H9 (cell line): Measurements from ENCODE around the gene LRTM2. TPM values are rescaled to one million over a fixed set of nuclear protein-coding genes. Genes with fewer than 3 reads are reported as not detected.

Source experiments
- DNase-seq: peaks from one replicate; pipeline ENCODE4 v3.0.0-alpha.2; 2017
- H2AFZ ChIP-seq: one replicate; pipeline ENCODE4 v1.6.1; 2013; ENCODE audit warnings: mild to moderate bottlenecking, low read length, control low read depth, moderate library complexity
- H2AK5ac ChIP-seq: 2 replicates; pipeline ENCODE4 v1.6.1; 2013; ENCODE audit warnings: low read length, control low read depth, mixed read lengths; ENCODE audit not compliant: insufficient read length
- H2BK120ac ChIP-seq: one replicate; pipeline ENCODE4 v1.6.1; 2013; ENCODE audit warnings: low read depth, mild to moderate bottlenecking, low read length, control low read depth, inconsistent platforms; ENCODE audit not compliant: poor library complexity, severe bottlenecking
- H2BK12ac ChIP-seq: 2 replicates; pipeline ENCODE4 v1.6.1; 2013; ENCODE audit warnings: low read length, control low read depth, mixed read lengths, low read depth; ENCODE audit not compliant: insufficient read length
- H2BK15ac ChIP-seq: 2 replicates; pipeline ENCODE4 v1.6.1; 2013; ENCODE audit warnings: low read depth, low read length, control low read depth
- H2BK20ac ChIP-seq: one replicate; pipeline ENCODE4 v1.6.1; 2013; ENCODE audit warnings: low read depth, mild to moderate bottlenecking, low read length, control low read depth, inconsistent platforms; ENCODE audit not compliant: poor library complexity, severe bottlenecking
- H2BK5ac ChIP-seq: 2 replicates; pipeline ENCODE4 v1.6.1; 2013; ENCODE audit warnings: low read length, control low read depth, mixed read lengths; ENCODE audit not compliant: insufficient read length
- H3K14ac ChIP-seq: 2 replicates; pipeline ENCODE4 v1.6.1; 2013; ENCODE audit warnings: low read length, control low read depth; ENCODE audit not compliant: insufficient read depth
- H3K18ac ChIP-seq: 2 replicates; pipeline ENCODE4 v1.6.1; 2013; ENCODE audit warnings: low read depth, mild to moderate bottlenecking, mixed read lengths, low read length, control low read depth; ENCODE audit not compliant: insufficient read length
- H3K23ac ChIP-seq: 2 replicates; pipeline ENCODE4 v1.6.1; 2013; ENCODE audit warnings: low read length, control low read depth, mixed read lengths, low read depth; ENCODE audit not compliant: insufficient read length
- H3K23me2 ChIP-seq: 2 replicates; pipeline ENCODE4 v1.6.1; 2013; ENCODE audit warnings: low read depth, mild to moderate bottlenecking, mixed read lengths, low read length, control low read depth; ENCODE audit not compliant: insufficient read length, poor library complexity, severe bottlenecking
- H3K27ac ChIP-seq: 2 replicates; pipeline ENCODE4 v1.5.1; 2013; ENCODE audit warnings: low read length, control low read depth, mixed read lengths, low read depth; ENCODE audit not compliant: insufficient read length
- H3K27me3 ChIP-seq: 2 replicates; pipeline ENCODE4 v1.6.1; 2013; ENCODE audit warnings: low read length, control low read depth, inconsistent platforms; ENCODE audit not compliant: insufficient read depth
- H3K4ac ChIP-seq: 2 replicates; pipeline ENCODE4 v1.6.1; 2013; ENCODE audit warnings: low read depth, mild to moderate bottlenecking, control low read depth, inconsistent platforms, low read length, moderate library complexity
- H3K4me1 ChIP-seq: 2 replicates; pipeline ENCODE4 v1.6.1; 2013; ENCODE audit warnings: low read length, control low read depth, inconsistent platforms; ENCODE audit not compliant: insufficient read depth
- H3K4me2 ChIP-seq: 2 replicates; pipeline ENCODE4 v1.6.1; 2013; ENCODE audit warnings: low read length, control low read depth, mixed read lengths; ENCODE audit not compliant: insufficient read length, insufficient read depth
- H3K56ac ChIP-seq: 2 replicates; pipeline ENCODE4 v1.6.1; 2013; ENCODE audit warnings: low read depth, mild to moderate bottlenecking, mixed read lengths, low read length, control low read depth; ENCODE audit not compliant: insufficient read length
- H3K79me1 ChIP-seq: 2 replicates; pipeline ENCODE4 v1.6.1; 2013; ENCODE audit warnings: low read depth, mild to moderate bottlenecking, moderate library complexity, low read length, control low read depth, inconsistent platforms; ENCODE audit not compliant: insufficient read depth, poor library complexity, severe bottlenecking
- H3K79me2 ChIP-seq: 2 replicates; pipeline ENCODE4 v1.6.1; 2013; ENCODE audit warnings: low read length, control low read depth, inconsistent platforms; ENCODE audit not compliant: insufficient read depth
- H3K9ac ChIP-seq: 2 replicates; pipeline ENCODE4 v1.6.1; 2013; ENCODE audit warnings: low read length, control low read depth, mixed read lengths; ENCODE audit not compliant: insufficient read length; ENCODE audit errors: extremely low read depth
- H3K9me3 ChIP-seq: one replicate; pipeline ENCODE4 v1.6.1; 2013; ENCODE audit warnings: low read depth, low read length, inconsistent platforms; ENCODE audit not compliant: control insufficient read depth
- H3T11ph ChIP-seq: one replicate; pipeline ENCODE4 v1.6.1; 2013; ENCODE audit warnings: mild to moderate bottlenecking, low read length, control low read depth, inconsistent platforms
- H4K20me1 ChIP-seq: one replicate; pipeline ENCODE4 v1.6.1; 2013; ENCODE audit not compliant: control insufficient read depth, insufficient read length, insufficient read depth
- H4K5ac ChIP-seq: 2 replicates; pipeline ENCODE4 v1.6.1; 2013; ENCODE audit warnings: low read depth, mild to moderate bottlenecking, mixed read lengths, low read length, control low read depth; ENCODE audit not compliant: insufficient read length
- H4K8ac ChIP-seq: replicated peaks from 2 replicates; pipeline ENCODE4 v1.6.1; 2013; ENCODE audit warnings: low read length, control low read depth, mixed read lengths, low read depth; ENCODE audit not compliant: insufficient read length
- H4K91ac ChIP-seq: 2 replicates; pipeline ENCODE4 v1.6.1; 2013; ENCODE audit warnings: low read depth, mild to moderate bottlenecking, moderate library complexity, mixed read lengths, low read length, control low read depth; ENCODE audit not compliant: insufficient read length
- H3K27ac Mint-ChIP-seq, 3 experiments: 2 replicates in 2 of 3; 3 replicates in 1 of 3; pipeline ENCODE4 v1.8.0; 2020 to 2021; ENCODE audit warnings: mixed read lengths in 3 of 3, mild to moderate bottlenecking in 1 of 3, moderate library complexity in 1 of 3
- H3K27me3 Mint-ChIP-seq: 2 replicates; pipeline ENCODE4 v1.8.0; 2021; ENCODE audit warnings: low read depth, mild to moderate bottlenecking, moderate library complexity, mixed read lengths
- H3K36me3 Mint-ChIP-seq, 3 experiments: 2 replicates in 2 of 3; 3 replicates in 1 of 3; pipeline ENCODE4 v1.8.0; 2020 to 2021; ENCODE audit warnings: low read depth in 3 of 3, mixed read lengths in 3 of 3; ENCODE audit not compliant: insufficient read depth in 1 of 3
- H3K4me1 Mint-ChIP-seq, 2 experiments: 2 replicates each; pipeline ENCODE4 v1.8.0; 2020; ENCODE audit warnings: mixed read lengths in 2 of 2
- H3K4me3 Mint-ChIP-seq, 2 experiments: 2 replicates in 1 of 2; 3 replicates in 1 of 2; pipeline ENCODE4 v1.8.0; 2020 to 2021; ENCODE audit warnings: mild to moderate bottlenecking in 2 of 2, mixed read lengths in 2 of 2, moderate library complexity in 1 of 2
- H3K9me3 Mint-ChIP-seq, 2 experiments: 2 replicates in 1 of 2; 3 replicates in 1 of 2; pipeline ENCODE4 v1.8.0; 2020; ENCODE audit warnings: mild to moderate bottlenecking in 2 of 2, mixed read lengths in 2 of 2, moderate library complexity in 1 of 2
- WGBS: extraction: QIAGEN DNeasy Blood & Tissue Kit; methylation state at CpG from one replicate; pipeline ENCODE4 v1.1.7; 2013; ENCODE audit warnings: missing lambda C conversion rate, low lambda C conversion rate, mixed read lengths; ENCODE audit not compliant: insufficient read length; ENCODE audit errors: extremely low coverage; 5-methylcytosine and 5-hydroxymethylcytosine counted together
- total RNA-seq: library from RNA; stranded (reverse); gene quantifications from 2 replicates; pipeline ENCODE4 v1.2.1, GENCODE V29; 2021
- TF ChIP-seq, protein P1 (sequence below): fragments of 200-600 bp; sonication (generic); conservative IDR thresholded peaks from 3 replicates; pipeline ENCODE4 v1.8.0; 2021; ENCODE audit warnings: antibody characterized with exemption, mild to moderate bottlenecking

Gene LRTM2
- total RNA-seq, 1 experiment from 2014 or later: not detected

DNA sequence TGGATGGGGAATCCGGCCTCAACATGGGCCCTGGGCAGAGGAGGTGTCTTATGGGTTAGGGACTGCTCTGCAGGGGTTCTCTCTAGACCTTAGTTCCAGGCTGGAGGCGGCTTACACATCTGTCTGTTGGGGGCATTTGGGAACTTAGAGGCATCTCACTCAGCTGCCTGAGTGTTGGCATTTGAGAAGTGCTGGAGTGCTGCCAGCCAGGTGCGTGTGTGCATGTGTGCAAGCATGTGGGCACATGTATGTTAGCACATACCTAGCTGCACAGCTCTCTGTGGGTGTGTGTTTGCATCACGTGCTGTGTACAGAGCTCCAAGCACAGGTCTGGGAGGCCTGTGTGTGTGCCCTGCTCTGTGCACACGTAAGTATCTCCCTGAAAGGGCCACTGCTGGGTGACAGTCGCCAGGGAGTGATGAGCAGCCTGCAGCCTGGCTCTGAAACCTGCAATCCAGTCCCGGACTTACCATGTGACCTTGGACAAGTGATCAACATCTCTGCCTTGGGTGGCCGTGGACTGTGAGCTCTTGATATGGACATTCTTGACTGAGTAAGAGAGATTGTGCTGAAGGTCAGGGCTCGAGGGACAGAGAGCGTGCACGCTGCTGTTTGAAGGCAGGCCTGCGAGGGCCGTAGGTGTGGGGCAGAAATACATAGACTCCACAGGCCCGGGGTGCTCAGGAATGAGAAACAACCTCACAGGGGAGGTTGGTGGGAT lies 5.2 kb downstream of the LRTM2 start:
- Mint-ChIP-seq H3K27me3 (peaks cover 34% of the 10 kb centered on the region), H3K4me1 (peaks cover 5 to 40% of the 10 kb centered on the region in 2 experiments)

More for the DNA sequence above, 5.2 kb downstream of the LRTM2 start:
- Histone ChIP-seq H2BK12ac (no peak overlapping the region), H3K23me2 (no peaks in the 10 kb centered on the region), H2BK5ac (no peak overlapping the region), H3K56ac (no peak overlapping the region), H4K20me1 (no peaks in the 10 kb centered on the region), H2BK15ac (no peak overlapping the region), H3K18ac (no peak overlapping the region), H3K4ac (no peak overlapping the region), H2BK20ac (no peak overlapping the region), H3K9ac (no peak overlapping the region), H3K4me2 (no peak overlapping the region), H4K91ac (no peak overlapping the region), H3K79me2 (no peaks in the 10 kb centered on the region), H3K4me1 (no peaks in the 10 kb centered on the region), H2BK120ac (no peak overlapping the region), H2AFZ (no peak overlapping the region), H2AK5ac (no peak overlapping the region), H3K14ac (no peak overlapping the region), H3T11ph (no peak overlapping the region), H3K79me1 (no peaks in the 10 kb centered on the region), H3K27ac (no peak overlapping the region), H3K27me3 (peaks cover 10% of the 10 kb centered on the region; the same call in 1 of the 2 replicates), H3K23ac (no peak overlapping the region), H4K8ac (no peak overlapping the region), H3K9me3 (no peaks in the 10 kb centered on the region), H4K5ac (no peak overlapping the region)
- H3K36me3 Mint-ChIP-seq: no peaks in the 10 kb centered on the region
- H3K4me3 Mint-ChIP-seq: no peak overlapping the region
- no peak for DNase-seq
- no peaks in the 10 kb centered on the region for H3K9me3 Mint-ChIP-seq
- no CpG with 5 or more reads among the region's 14 CpGs for WGBS
- H3K27ac Mint-ChIP-seq: no peak overlapping the region
- TF ChIP-seq, protein P1, sequence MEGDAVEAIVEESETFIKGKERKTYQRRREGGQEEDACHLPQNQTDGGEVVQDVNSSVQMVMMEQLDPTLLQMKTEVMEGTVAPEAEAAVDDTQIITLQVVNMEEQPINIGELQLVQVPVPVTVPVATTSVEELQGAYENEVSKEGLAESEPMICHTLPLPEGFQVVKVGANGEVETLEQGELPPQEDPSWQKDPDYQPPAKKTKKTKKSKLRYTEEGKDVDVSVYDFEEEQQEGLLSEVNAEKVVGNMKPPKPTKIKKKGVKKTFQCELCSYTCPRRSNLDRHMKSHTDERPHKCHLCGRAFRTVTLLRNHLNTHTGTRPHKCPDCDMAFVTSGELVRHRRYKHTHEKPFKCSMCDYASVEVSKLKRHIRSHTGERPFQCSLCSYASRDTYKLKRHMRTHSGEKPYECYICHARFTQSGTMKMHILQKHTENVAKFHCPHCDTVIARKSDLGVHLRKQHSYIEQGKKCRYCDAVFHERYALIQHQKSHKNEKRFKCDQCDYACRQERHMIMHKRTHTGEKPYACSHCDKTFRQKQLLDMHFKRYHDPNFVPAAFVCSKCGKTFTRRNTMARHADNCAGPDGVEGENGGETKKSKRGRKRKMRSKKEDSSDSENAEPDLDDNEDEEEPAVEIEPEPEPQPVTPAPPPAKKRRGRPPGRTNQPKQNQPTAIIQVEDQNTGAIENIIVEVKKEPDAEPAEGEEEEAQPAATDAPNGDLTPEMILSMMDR: no peak
